Measurements from ENCODE around the gene PDE11A. TPM values are rescaled to one million over a fixed set of nuclear protein-coding genes. Genes with fewer than 3 reads are reported as not detected.

Gene PDE11A
- total and polyA plus RNA-seq, 3 donors from 2014 or later = 2.2 to 7.8 (median 3.3) TPM

DNA sequence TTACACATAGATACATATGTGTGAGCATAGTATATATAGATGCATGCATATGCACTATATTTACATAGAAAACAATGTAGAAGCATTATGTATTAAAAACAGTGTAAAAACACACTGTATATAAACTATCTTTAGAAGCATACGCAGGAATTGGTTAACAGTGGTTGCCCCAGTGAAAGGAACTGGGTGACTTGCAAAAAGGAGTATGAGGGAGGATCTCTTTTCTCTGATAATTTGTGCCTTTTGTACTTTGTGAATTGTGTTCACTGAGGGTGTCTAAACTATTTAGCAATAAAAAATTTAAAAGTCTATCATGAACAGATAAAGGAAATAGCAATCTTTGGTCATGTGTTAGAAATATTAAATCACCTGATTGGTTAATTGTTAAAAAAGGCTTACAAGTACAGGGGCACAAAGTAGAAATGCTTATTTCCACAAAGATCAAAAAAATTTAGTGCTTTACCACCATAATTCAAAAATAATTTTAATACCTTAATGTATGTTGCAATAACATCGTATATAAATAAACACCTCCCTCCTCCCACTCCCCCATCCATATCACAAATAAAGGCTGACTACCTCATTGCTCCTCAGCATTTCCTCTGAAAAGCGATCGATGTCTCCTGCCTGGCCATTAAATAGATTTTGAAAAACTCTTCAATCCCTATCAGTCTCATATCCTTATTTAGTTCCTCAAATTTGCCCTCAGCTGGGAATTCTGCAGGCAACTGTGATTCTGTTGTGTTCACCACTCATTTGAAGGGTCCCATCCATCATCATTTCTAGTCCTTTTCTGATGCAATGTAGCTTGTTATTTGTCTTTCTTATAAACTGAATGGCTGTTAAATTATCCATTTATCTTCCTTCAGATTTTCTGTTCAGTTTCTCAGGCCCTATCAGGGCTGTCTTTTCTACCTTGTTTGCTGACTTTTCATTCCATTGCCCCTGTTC is 422.7 kb downstream of the PDE11A start:
- Histone ChIP-seq H3K9me3 (no peaks in the 10 kb centered on the region), H3K4me1 (no peaks in the 10 kb centered on the region), H3K4me3 (no peak overlapping the region), H3K27ac (no peak overlapping the region), H3K36me3 (ENCODE audit: low read depth, missing control alignments) (no peaks in the 10 kb centered on the region), H3K27me3 (no peaks in the 10 kb centered on the region)
- TF ChIP-seq POLR2A (IDR thresholded peaks at IDR 0.05) = no peak
- TF ChIP-seq, protein P1, sequence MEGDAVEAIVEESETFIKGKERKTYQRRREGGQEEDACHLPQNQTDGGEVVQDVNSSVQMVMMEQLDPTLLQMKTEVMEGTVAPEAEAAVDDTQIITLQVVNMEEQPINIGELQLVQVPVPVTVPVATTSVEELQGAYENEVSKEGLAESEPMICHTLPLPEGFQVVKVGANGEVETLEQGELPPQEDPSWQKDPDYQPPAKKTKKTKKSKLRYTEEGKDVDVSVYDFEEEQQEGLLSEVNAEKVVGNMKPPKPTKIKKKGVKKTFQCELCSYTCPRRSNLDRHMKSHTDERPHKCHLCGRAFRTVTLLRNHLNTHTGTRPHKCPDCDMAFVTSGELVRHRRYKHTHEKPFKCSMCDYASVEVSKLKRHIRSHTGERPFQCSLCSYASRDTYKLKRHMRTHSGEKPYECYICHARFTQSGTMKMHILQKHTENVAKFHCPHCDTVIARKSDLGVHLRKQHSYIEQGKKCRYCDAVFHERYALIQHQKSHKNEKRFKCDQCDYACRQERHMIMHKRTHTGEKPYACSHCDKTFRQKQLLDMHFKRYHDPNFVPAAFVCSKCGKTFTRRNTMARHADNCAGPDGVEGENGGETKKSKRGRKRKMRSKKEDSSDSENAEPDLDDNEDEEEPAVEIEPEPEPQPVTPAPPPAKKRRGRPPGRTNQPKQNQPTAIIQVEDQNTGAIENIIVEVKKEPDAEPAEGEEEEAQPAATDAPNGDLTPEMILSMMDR (IDR thresholded peaks at IDR 0.05) = no peak
- intact Hi-C loops (cut with DNase I; ENCODE audit: low total_unique reads) = no loop called here
- DNase-seq = no peak
- 69 to 74% methylated on average over 4 of the region's 4 CpGs for WGBS, 2 donors

DNA sequence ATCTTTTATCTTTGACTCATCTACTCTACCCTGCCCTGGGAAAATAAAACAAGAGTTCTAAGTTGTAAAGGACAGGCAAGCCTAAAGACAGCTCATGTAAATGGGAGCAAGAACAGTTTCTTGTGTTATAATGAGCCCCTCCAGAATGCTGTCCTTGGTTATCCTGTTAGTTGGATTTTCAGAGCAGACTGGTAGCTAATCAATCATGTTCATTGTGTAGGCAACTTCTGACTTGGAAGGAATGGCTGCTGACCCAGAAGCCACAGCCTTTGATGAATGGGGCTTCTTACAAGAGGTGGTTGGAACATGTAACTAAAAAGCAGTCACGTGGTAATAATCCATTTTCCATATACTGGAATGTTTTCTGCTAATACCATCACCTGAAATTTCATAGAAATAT is 425.8 kb downstream of the PDE11A start:
- Histone ChIP-seq H3K27me3 (no peaks in the 10 kb centered on the region), H3K4me1 (no peaks in the 10 kb centered on the region), H3K27ac (no peak overlapping the region), H3K9me3 (no peaks in the 10 kb centered on the region), H3K4me3 (no peak overlapping the region), H3K36me3 (ENCODE audit: low read depth, missing control alignments) (no peaks in the 10 kb centered on the region)
- DNase-seq = no peak
- 87 to 93% methylated on average over 1 of the region's 1 CpG for WGBS, 2 donors
- no peak for TF ChIP-seq POLR2A (IDR thresholded peaks at IDR 0.05)
- TF ChIP-seq, protein P1 (IDR thresholded peaks at IDR 0.05) = no peak
- intact Hi-C loops (cut with DNase I; ENCODE audit: low total_unique reads) = no loop called here

DNA sequence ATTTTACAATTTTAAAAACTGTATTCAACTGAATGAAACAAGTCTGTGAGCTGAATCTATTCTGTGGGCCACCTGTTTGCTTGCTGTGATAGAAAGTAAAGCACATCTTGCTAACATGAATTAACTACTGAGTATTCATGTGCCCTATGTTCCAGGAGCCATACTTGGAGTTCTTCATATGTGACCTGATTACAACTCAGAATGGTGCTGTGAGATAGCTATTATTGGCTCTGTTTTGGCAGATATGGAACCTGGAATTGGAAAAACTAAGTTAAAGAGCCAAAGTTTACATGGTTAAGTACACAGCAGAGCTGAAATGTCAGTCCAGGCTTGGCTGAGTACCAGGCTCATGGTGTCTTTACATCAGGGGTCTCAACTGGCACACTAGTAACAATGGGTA is 426.3 kb downstream of the PDE11A start:
- no peak overlapping the region for H3K27ac ChIP-seq
- no peaks in the 10 kb centered on the region for H3K36me3 ChIP-seq (ENCODE audit: low read depth, missing control alignments)
- no peaks in the 10 kb centered on the region for H3K9me3 ChIP-seq
- no peak for DNase-seq
- intact Hi-C loops (cut with DNase I; ENCODE audit: low total_unique reads) = no loop called here
- no peak overlapping the region for H3K4me3 ChIP-seq
- TF ChIP-seq, protein P1 (IDR thresholded peaks at IDR 0.05) = no peak
- no peak for TF ChIP-seq POLR2A (IDR thresholded peaks at IDR 0.05)
- H3K27me3 ChIP-seq = no peaks in the 10 kb centered on the region
- H3K4me1 ChIP-seq = no peaks in the 10 kb centered on the region

DNA sequence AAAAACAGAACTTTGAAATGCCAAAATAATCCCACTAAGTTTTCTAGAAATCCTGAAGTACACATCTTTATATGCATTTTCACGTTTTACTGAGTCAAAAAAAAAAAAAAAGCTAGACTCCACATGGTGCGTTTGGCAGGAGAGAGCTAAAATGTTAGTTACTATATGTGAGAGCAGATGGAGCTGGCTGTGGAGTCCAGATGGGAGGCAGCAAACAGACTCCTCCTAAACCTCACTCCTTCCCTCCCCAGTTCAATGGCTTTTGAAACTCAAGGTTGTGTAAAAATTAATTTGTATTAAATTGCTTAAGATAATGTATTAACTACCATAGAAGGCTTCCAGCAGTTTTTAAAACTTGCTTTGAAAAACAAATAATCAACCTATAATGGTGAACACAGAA is 431.2 kb downstream of the PDE11A start:
- Histone ChIP-seq H3K4me1 (no peaks in the 10 kb centered on the region), H3K27ac (no peak overlapping the region), H3K27me3 (no peaks in the 10 kb centered on the region), H3K36me3 (ENCODE audit: low read depth, missing control alignments) (no peaks in the 10 kb centered on the region), H3K9me3 (no peaks in the 10 kb centered on the region), H3K4me3 (no peak overlapping the region)
- WGBS, 2 donors = 66 to 67% methylated on average over 2 of the region's 2 CpGs
- intact Hi-C loops (cut with DNase I; ENCODE audit: low total_unique reads) = no loop called here
- DNase-seq = no peak
- TF ChIP-seq POLR2A (IDR thresholded peaks at IDR 0.05) = no peak
- TF ChIP-seq, protein P1 (IDR thresholded peaks at IDR 0.05) = no peak

DNA sequence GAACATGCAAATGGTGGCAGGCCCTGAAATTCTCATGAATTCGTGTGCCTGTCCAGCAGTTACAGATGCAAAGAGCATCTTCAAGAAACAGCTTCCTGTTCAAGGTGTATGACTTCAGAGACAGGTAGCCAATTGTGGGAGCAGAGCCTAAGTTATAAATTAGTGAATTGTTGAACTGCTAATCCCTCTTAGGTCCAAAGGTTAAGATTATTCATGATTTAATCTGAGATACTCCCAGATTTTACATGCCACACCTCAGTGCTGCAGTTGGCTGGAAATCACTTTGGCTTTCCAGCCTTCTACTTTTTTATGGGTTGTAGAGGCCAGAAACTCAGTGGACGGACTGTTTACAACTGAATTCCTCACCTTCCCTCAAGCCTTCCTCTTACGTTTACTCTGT is 432.2 kb downstream of the PDE11A start:
- WGBS, 2 donors = 88 to 90% methylated on average over 3 of the region's 3 CpGs
- no peak overlapping the region for H3K27ac ChIP-seq
- intact Hi-C loops (cut with DNase I; ENCODE audit: low total_unique reads) = no loop called here
- TF ChIP-seq, protein P1 (IDR thresholded peaks at IDR 0.05) = no peak
- TF ChIP-seq POLR2A (IDR thresholded peaks at IDR 0.05) = no peak
- H3K4me3 ChIP-seq = no peak overlapping the region
- H3K9me3 ChIP-seq = no peaks in the 10 kb centered on the region
- no peaks in the 10 kb centered on the region for H3K36me3 ChIP-seq (ENCODE audit: low read depth, missing control alignments)
- DNase-seq = no peak
- H3K27me3 ChIP-seq = no peaks in the 10 kb centered on the region
- no peaks in the 10 kb centered on the region for H3K4me1 ChIP-seq
